Measurements from ENCODE around the gene TOMT.

- TF ChIP-seq REST (IDR thresholded peaks at IDR 0.05; ENCODE audit: insufficient read depth in 1 of 2, low read depth in 2 of 2, low read length in 2 of 2) (no peak), FOXP2 (optimal IDR thresholded peaks at IDR 0.05; ENCODE audit: borderline replicate concordance, extremely low read depth, extremely low read length, insufficient read depth) (no peak), POLR2AphosphoS5 (IDR thresholded peaks at IDR 0.05; ENCODE audit: low read depth, low read length) (no peak), TAF1 (IDR thresholded peaks at IDR 0.05; ENCODE audit: borderline replicate concordance, insufficient read depth, low read length) (no peak)
Observed at GRCh38 chr11:72146625-72147024, 40.9 kb downstream of the TOMT start.
